ENCODE data around the gene ATP4B.

ATP4B gene

DNA sequence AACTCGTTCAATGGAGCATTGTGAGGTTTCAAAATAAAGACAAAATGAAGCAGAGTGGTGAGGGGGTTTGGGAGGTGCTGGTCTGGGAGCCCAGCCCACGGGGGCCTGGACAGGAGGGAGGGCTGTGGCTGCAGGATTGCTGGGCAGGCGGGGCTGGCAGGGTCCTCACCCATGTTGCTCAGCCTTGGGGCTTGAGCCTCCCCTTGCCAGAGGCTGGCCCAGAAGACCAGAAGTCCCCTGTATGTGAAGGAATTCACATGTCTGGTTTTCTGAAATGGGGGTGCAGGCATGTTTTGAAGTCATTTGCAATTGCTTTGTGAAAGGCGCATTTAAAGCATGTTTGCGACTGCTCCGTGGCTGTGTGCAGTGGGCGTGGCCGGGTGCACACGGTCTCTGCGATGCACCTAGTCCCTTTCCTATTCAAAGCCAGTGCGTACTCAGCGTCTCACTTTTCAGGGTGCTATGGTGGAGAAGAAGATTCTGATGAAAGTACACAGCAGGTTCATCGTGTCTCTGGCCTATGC lies 11.3 kb upstream of the ATP4B start:
- TF ChIP-seq, protein P1, sequence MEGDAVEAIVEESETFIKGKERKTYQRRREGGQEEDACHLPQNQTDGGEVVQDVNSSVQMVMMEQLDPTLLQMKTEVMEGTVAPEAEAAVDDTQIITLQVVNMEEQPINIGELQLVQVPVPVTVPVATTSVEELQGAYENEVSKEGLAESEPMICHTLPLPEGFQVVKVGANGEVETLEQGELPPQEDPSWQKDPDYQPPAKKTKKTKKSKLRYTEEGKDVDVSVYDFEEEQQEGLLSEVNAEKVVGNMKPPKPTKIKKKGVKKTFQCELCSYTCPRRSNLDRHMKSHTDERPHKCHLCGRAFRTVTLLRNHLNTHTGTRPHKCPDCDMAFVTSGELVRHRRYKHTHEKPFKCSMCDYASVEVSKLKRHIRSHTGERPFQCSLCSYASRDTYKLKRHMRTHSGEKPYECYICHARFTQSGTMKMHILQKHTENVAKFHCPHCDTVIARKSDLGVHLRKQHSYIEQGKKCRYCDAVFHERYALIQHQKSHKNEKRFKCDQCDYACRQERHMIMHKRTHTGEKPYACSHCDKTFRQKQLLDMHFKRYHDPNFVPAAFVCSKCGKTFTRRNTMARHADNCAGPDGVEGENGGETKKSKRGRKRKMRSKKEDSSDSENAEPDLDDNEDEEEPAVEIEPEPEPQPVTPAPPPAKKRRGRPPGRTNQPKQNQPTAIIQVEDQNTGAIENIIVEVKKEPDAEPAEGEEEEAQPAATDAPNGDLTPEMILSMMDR (IDR thresholded peaks at IDR 0.05; ENCODE audit: low read length), result no peak
- no peak for TF ChIP-seq EZH2 (IDR thresholded peaks at IDR 0.05; ENCODE audit: borderline replicate concordance, low read length)
- no peaks in the 10 kb centered on the region; the same call in 1 of the 2 replicates for H3K27me3 ChIP-seq (ENCODE audit: insufficient read depth, low read length)

DNA sequence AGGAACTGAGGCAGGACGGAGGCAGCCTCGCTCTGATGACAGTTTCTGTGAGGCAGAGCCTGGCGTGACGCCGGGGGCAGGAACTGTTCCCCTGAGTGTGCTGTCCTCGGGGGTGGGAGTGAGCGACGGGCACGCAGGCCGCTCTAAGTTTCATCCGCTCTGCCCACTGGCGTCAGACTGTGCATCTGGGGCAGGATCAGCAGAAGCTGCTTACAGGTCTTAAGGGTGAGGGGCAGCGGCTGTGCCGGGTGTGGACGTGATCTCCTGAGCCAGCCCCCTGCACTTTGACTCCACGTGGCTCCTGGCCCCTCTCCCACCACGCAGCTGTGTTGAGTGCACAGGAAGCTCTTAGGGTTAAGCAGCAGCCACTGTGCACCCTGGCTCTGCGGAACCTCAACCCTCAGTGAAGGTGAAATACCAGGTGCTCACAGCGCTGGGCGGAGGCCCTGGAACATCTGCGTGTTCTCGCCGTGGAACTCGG lies 10.5 kb upstream of the ATP4B start:
- Histone ChIP-seq H4K20me1 (ENCODE audit: insufficient read depth, low read length) (no peaks in the 10 kb centered on the region), H3K9ac (ENCODE audit: low read length) (no peak overlapping the region), H3K4me1 (ENCODE audit: insufficient read depth, low read length, severe bottlenecking) (no peaks in the 10 kb centered on the region), H3K4me3 (ENCODE audit: low read depth, low read length, poor library complexity, severe bottlenecking) (no peak overlapping the region), H3K27ac (ENCODE audit: low read depth, low read length, poor library complexity, severe bottlenecking) (no peak overlapping the region), H3K4me2 (ENCODE audit: low read length) (no peak overlapping the region), H3K36me3 (ENCODE audit: insufficient read depth, low read length) (no peaks in the 10 kb centered on the region), H3K9me2 (ENCODE audit: low read depth, low read length) (no peaks in the 10 kb centered on the region), H2AFZ (ENCODE audit: low read length) (no peak overlapping the region), H3K79me2 (ENCODE audit: insufficient read depth, low read length) (no peaks in the 10 kb centered on the region), H3K27me3 (ENCODE audit: insufficient read depth, low read length) (no peaks in the 10 kb centered on the region; the same call in 1 of the 2 replicates), H3F3A (ENCODE audit: insufficient read depth, low read length) (no peaks in the 10 kb centered on the region), H3K9me3 (ENCODE audit: low read length) (no peaks in the 10 kb centered on the region)
- no peak for TF ChIP-seq EZH2 (IDR thresholded peaks at IDR 0.05; ENCODE audit: borderline replicate concordance, low read length)
- TF ChIP-seq, protein P1 (IDR thresholded peaks at IDR 0.05; ENCODE audit: low read length), result no peak

More for the DNA sequence above, 11.3 kb upstream of the ATP4B start:
- no peak overlapping the region for H3K4me2 ChIP-seq (ENCODE audit: low read length)
- H3K79me2 ChIP-seq (ENCODE audit: insufficient read depth, low read length), result no peaks in the 10 kb centered on the region
- H3K9me2 ChIP-seq (ENCODE audit: low read depth, low read length), result no peaks in the 10 kb centered on the region
- no peak overlapping the region for H2AFZ ChIP-seq (ENCODE audit: low read length)
- H3K4me1 ChIP-seq (ENCODE audit: insufficient read depth, low read length, severe bottlenecking), result no peaks in the 10 kb centered on the region
- no peaks in the 10 kb centered on the region for H4K20me1 ChIP-seq (ENCODE audit: insufficient read depth, low read length)
- no peak overlapping the region for H3K4me3 ChIP-seq (ENCODE audit: low read depth, low read length, poor library complexity, severe bottlenecking)
- H3K27ac ChIP-seq (ENCODE audit: low read depth, low read length, poor library complexity, severe bottlenecking), result no peak overlapping the region
- H3K36me3 ChIP-seq (ENCODE audit: insufficient read depth, low read length), result no peaks in the 10 kb centered on the region
- H3K9me3 ChIP-seq (ENCODE audit: low read length), result no peaks in the 10 kb centered on the region
- no peaks in the 10 kb centered on the region for H3F3A ChIP-seq (ENCODE audit: insufficient read depth, low read length)
- H3K9ac ChIP-seq (ENCODE audit: low read length), result no peak overlapping the region

DNA sequence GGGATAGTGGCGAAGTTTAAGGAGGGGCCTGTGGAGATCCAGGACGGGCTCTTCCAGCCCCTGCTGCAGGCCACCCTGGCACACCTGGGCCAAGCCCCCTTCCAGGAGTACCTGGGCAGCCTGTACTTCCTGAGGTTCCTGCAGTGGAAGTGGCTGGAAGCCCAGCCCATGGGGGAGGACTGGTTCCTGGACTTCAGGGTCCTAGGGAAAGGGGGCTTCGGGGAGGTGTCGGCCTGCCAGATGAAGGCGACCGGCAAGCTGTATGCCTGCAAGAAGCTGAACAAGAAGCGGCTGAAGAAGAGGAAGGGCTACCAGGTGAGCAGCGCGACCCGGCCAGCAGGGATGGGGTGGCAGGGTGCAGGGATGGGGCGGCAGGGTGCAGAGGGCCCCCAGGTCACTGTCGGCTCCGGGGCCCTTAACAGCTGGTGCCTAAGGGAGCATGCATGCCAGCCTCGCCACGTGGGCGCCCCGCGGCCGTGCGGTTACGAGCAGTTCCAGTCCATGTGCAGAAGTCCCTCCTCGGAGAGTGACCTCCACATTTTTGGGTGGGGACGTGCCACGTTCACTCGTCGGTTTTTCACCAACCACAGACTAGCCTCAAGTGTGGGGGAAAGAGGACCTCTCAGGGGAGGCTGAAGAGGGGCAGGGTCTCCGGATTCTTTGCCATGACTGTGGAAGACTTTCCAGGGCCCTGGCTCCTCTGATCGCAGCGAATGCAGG lies 9.9 kb upstream of the ATP4B start:
- Histone ChIP-seq H3F3A (ENCODE audit: insufficient read depth, low read length) (no peaks in the 10 kb centered on the region), H3K79me2 (ENCODE audit: insufficient read depth, low read length) (no peaks in the 10 kb centered on the region), H4K20me1 (ENCODE audit: insufficient read depth, low read length) (no peaks in the 10 kb centered on the region), H3K9me2 (ENCODE audit: low read depth, low read length) (no peaks in the 10 kb centered on the region), H3K9ac (ENCODE audit: low read length) (no peak overlapping the region), H3K4me1 (ENCODE audit: insufficient read depth, low read length, severe bottlenecking) (no peaks in the 10 kb centered on the region), H3K27ac (ENCODE audit: low read depth, low read length, poor library complexity, severe bottlenecking) (no peak overlapping the region), H2AFZ (ENCODE audit: low read length) (no peak overlapping the region), H3K4me2 (ENCODE audit: low read length) (no peak overlapping the region), H3K9me3 (ENCODE audit: low read length) (no peaks in the 10 kb centered on the region), H3K36me3 (ENCODE audit: insufficient read depth, low read length) (no peaks in the 10 kb centered on the region), H3K4me3 (ENCODE audit: low read depth, low read length, poor library complexity, severe bottlenecking) (no peak overlapping the region), H3K27me3 (ENCODE audit: insufficient read depth, low read length) (no peaks in the 10 kb centered on the region; the same call in 1 of the 2 replicates)
- TF ChIP-seq EZH2 (IDR thresholded peaks at IDR 0.05; ENCODE audit: borderline replicate concordance, low read length), result no peak
- TF ChIP-seq, protein P1 (IDR thresholded peaks at IDR 0.05; ENCODE audit: low read length), result no peak
